GM20000 (cell line): Measurements from ENCODE around the gene F11R.
"Not testable (repeated sequence)": the region's sequence is repeated elsewhere in the genome, so short reads cannot be mapped to it uniquely, and the experiment has no call there.

Source experiments
- DNase-seq: peaks from one replicate; pipeline ENCODE4 v3.0.0; 2012; ENCODE audit warnings: low spot score
- TF ChIP-seq, protein P1 (sequence below): IDR thresholded peaks from 2 replicates; pipeline ENCODE4 v1.5.1; 2012; ENCODE audit warnings: mild to moderate bottlenecking, control low read depth; ENCODE audit errors: extremely low read depth, missing control alignments

F11R gene

DNA sequence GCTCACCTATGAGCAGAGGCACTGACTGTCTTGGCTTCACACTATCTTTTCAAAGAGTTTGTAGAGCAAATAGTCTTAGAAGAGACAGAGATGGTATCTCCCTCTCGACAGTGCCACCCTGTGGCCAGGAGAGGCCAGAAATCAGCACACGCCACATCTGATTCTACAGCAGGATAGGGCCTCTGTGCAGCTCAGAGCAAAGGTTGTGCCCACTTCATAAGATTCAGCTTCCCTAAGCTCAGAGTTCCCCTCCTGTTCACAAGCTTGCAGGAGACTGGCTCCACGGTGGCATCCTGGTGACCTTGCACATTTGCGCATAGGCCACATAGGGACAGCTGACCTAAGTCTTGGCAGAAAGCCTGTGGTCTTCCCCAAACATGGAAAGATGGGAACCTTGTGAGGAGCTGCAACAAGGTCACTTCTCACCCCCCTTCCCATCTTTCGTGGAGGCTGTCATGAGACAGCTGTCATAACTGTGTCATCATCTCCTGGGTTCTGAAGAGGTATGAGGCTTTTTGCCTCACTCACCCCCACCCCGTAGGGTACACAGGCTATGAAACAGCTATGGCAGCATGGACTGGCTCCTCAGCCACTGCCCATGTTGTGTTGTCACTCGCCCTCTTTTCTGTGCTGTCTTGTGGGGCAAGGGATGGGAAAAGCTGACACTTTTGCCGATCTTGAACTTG lies 69.4 kb downstream of the F11R start:
- peak; percentile 81 for DNase-seq

DNA sequence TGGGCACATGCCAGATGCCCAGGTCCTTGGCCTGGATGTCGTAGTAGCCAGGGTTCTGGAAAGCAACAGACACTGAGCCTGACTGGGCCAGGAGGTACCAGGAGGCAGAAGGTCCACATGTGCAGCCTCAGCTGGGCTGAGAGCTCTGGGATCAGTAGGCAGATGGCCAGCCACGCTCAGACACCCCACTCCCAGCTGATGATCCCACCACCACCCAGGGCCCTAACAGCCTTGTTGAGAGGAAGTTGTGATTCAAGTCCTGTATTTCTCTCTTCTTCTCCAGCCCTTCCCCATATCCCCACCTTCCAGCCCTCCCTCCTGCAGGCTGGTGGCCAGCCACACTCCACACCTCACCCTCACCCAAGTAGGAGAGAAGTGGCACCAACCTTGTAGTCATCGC lies 70.3 kb downstream of the F11R start:
- TF ChIP-seq, protein P1, sequence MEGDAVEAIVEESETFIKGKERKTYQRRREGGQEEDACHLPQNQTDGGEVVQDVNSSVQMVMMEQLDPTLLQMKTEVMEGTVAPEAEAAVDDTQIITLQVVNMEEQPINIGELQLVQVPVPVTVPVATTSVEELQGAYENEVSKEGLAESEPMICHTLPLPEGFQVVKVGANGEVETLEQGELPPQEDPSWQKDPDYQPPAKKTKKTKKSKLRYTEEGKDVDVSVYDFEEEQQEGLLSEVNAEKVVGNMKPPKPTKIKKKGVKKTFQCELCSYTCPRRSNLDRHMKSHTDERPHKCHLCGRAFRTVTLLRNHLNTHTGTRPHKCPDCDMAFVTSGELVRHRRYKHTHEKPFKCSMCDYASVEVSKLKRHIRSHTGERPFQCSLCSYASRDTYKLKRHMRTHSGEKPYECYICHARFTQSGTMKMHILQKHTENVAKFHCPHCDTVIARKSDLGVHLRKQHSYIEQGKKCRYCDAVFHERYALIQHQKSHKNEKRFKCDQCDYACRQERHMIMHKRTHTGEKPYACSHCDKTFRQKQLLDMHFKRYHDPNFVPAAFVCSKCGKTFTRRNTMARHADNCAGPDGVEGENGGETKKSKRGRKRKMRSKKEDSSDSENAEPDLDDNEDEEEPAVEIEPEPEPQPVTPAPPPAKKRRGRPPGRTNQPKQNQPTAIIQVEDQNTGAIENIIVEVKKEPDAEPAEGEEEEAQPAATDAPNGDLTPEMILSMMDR, result no peak

More for the DNA sequence above, 69.4 kb downstream of the F11R start:
- TF ChIP-seq, protein P1, result peak; percentile 80

DNA sequence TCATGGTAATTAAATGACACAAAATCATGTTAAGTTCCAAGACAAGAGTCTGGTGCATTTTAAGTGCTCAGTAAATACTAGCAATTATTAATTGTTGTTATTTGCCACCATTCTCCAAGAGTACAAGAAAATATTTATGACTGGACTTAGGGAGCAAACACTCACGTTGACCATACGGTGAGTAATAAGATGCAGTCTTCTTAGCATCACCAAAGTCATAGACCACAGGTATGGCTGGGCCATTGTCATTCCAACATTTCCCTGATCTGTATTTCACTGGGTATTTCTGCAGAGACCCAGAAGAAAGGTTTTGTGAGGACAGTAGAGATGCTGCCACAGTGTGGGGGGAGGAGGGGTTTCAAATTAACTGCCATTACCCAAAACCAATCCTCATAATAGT lies 71.1 kb downstream of the F11R start:
- TF ChIP-seq, protein P1, result no peak
- no peak for DNase-seq

More for the DNA sequence above, 70.3 kb downstream of the F11R start:
- DNase-seq, result no peak

DNA sequence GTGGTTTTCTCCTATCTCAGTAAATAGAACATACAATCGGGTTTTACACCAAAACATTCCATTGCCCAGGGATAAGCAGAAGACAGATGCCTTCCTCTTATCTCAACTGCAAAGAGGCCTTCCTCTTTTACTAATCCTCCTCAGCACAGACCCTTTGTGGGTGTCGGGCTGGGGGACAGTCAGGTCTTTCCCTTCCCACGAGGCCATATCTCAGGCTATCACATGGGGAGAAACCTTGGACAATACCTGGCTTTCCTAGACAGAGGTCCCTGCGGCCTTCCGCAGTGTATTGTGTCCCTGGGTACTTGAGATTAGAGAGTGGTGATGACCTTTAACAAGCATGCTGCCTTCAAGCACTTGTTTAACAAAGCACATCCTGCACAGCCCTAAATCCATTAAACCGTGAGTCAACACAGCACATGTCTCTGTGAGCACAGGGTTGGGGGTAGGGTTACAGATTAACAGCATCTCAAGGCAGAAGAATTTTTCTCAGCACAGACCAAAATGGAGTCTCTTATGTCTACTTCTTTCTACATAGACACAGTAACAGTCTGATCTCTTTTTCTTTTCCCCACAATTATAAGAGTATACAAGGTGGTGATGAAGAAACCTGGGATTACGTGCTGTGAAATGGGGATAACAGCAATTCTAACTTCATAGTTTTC lies 71.6 kb downstream of the F11R start:
- DNase-seq, result not testable (repeated sequence)

DNA sequence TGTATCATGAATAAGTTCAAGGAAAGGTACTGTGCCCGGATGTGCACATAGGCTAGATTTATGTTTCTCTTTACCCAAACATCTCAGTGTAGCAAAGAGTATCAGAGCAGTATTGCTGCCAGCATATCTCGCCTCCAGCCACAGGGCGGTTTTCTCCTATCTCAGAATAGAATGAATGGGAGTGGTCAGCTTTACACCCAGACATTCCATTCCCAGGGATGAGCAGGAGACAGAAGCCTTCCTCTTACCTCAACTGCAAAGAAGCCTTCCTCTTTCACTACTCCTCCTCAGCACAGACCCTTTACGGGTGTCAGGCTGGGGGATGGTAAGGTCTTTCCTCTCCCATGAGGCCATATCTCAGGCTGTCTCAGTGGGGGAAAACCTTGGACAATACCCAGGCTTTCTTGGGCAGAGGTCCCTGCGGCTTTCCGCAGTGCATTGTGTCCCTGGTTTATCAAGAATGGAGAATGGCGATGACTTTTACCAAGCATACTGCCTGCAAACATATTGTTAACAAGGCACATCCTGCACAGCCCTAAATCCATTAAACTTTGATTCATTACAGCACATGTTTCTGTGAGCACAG lies 73.7 kb downstream of the F11R start:
- DNase-seq, result not testable (repeated sequence)

DNA sequence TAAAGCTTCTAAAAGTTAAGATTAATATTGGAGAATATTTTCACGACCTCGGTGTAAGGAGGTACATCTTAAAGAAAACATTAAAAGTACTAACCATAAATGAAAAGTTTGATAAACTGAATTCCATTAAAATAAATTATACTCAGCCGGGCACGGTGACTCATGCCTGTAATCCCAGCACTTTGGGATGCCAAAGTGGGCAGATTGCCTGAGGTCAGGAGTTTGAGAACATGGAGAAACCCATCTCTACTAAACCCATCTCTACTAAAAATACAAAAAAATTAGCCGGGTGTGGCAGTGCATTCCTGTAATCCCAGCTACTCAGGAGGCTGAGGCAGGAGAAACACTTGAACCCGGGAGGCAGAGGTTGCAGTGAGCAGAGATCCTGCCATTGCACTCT lies 75.1 kb downstream of the F11R start:
- DNase-seq, result not testable (repeated sequence)
